ENCODE results near the gene CPS1.

The CPS1 gene

DNA sequence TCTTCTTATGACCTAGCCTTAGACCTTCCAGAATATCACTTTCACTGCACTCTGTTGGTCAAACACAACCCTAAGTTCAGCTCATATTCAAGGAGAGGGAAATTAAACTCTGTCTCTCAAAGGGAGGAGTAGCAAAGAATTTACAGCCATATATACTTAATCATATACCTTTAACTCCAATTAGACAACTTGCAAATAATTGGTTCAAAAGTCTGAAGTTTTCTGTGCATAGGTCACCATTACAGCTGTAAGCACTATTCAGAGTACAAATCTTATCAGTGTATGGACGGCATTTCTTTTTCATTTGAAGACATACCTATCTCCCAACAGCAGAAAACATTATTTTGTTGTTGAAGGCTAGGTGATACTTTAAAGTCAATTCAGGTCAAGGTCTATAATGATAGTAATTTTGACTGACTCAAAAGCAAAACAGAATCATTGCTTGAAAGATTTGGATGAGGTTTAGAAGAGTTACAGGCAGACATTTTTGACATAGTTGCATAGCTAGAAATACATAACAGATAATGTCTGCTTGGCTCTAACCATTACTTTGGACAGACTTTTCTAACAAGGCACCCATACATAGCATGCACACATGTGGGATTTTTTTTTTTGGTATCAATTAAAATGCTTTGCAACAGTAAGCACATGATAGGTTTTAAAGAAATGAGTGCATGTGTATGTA is 131.5 kb downstream of the CPS1 start:
- DNase-seq (ENCODE audit: low read depth, low spot score): no peak
- no peak overlapping the region for H3K4me3 ChIP-seq (ENCODE audit: low read depth, low read length)
- TF ChIP-seq, protein P1, sequence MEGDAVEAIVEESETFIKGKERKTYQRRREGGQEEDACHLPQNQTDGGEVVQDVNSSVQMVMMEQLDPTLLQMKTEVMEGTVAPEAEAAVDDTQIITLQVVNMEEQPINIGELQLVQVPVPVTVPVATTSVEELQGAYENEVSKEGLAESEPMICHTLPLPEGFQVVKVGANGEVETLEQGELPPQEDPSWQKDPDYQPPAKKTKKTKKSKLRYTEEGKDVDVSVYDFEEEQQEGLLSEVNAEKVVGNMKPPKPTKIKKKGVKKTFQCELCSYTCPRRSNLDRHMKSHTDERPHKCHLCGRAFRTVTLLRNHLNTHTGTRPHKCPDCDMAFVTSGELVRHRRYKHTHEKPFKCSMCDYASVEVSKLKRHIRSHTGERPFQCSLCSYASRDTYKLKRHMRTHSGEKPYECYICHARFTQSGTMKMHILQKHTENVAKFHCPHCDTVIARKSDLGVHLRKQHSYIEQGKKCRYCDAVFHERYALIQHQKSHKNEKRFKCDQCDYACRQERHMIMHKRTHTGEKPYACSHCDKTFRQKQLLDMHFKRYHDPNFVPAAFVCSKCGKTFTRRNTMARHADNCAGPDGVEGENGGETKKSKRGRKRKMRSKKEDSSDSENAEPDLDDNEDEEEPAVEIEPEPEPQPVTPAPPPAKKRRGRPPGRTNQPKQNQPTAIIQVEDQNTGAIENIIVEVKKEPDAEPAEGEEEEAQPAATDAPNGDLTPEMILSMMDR (IDR thresholded peaks at IDR 0.05; ENCODE audit: low read depth, low read length): no peak
- in situ Hi-C loops (cut with HindIII; ENCODE audit: low sequenced_read_pairs): no loop called here

- TF ChIP-seq, protein P1 (IDR thresholded peaks at IDR 0.05; ENCODE audit: low read depth, low read length): no peak
- no peak overlapping the region for H3K4me3 ChIP-seq (ENCODE audit: low read depth, low read length)
- DNase-seq (ENCODE audit: low read depth, low spot score): no peak
- in situ Hi-C loops (cut with HindIII; ENCODE audit: low sequenced_read_pairs): no loop called here
Measured at GRCh38 chr2:210707900-210708299, 151.5 kb downstream of the CPS1 start.

DNA sequence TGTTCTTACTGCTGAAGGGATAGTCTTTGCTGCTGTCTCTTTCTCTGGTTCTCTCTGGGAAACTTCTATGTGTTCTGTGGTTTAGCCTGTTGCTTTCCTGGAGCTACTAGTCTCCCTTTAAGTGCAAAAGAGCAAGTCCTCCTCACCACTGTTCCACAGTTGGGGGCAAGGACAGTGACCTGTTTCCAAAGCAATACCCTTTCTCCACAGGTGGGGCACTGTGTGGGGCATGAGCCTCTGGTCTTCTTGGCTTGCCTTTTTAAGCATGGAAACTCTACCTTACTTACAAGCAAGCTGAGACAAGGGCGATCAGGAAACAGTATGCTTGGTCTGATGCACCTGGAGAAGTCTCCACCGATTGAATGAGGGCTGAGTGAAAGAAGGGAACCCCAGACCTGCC is 156.7 kb downstream of the CPS1 start:
- in situ Hi-C loops (cut with HindIII; ENCODE audit: low sequenced_read_pairs): no loop called here
- TF ChIP-seq, protein P1 (IDR thresholded peaks at IDR 0.05; ENCODE audit: low read depth, low read length): no peak
- no peak overlapping the region for H3K4me3 ChIP-seq (ENCODE audit: low read depth, low read length)
- no peak for DNase-seq (ENCODE audit: low read depth, low spot score)

DNA sequence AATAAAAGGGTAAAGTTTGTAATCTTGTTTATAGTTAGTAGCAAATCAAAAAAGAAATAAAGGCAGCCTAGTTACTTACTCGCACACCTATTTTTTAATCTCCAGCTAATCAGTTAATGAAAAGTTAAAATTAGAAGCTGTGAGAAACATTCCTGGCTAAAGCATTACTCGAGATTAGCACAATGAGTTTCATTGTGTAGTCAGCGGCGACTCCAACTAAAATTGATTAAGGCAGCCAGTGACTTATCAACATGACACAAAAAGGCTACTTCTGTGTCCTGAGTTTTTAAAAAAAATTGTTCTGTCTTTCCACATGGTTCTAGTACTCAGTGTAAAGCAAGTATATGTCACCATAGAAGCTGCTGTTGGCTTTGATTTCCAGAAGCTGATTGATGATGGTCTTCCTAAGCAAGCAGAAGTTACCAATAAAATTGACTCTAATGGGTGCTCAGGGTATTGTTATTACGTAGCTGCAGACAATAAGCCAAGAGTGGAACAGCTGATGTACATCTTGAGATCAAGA is 159.2 kb downstream of the CPS1 start:
- H3K4me3 ChIP-seq (ENCODE audit: low read depth, low read length): no peak overlapping the region
- in situ Hi-C loops (cut with HindIII; ENCODE audit: low sequenced_read_pairs): no loop called here
- TF ChIP-seq, protein P1 (IDR thresholded peaks at IDR 0.05; ENCODE audit: low read depth, low read length): no peak
- no peak for DNase-seq (ENCODE audit: low read depth, low spot score)

GRCh38 chr2:210718503-210718902 is 162.1 kb downstream of the CPS1 start:
- H3K4me3 ChIP-seq (ENCODE audit: low read depth, low read length): no peak overlapping the region
- DNase-seq (ENCODE audit: low read depth, low spot score): no peak
- in situ Hi-C loops (cut with HindIII; ENCODE audit: low sequenced_read_pairs): no loop called here
- TF ChIP-seq, protein P1 (IDR thresholded peaks at IDR 0.05; ENCODE audit: low read depth, low read length): no peak

- TF ChIP-seq, protein P1 (IDR thresholded peaks at IDR 0.05; ENCODE audit: low read depth, low read length): no peak
- no peak for DNase-seq (ENCODE audit: low read depth, low spot score)
Measured at GRCh38 chr2:210722092-210722491, 165.7 kb downstream of the CPS1 start.

More at GRCh38 chr2:210722092-210722491, 165.7 kb downstream of the CPS1 start:
- in situ Hi-C loops (cut with HindIII; ENCODE audit: low sequenced_read_pairs): no loop called here
- no peak overlapping the region for H3K4me3 ChIP-seq (ENCODE audit: low read depth, low read length)

Data from astrocyte of the spinal cord (primary cell).